Ectodermal cell (in vitro differentiated cells): ENCODE data around the gene GABRG3.

ENCODE experiments used
- H3K27ac ChIP-seq: 2 replicates; pipeline ENCODE4 v1.7.0; 2013; ENCODE audit warnings: mild to moderate bottlenecking, low read depth, low read length; ENCODE audit not compliant: insufficient read depth, poor library complexity, severe bottlenecking
- H3K27me3 ChIP-seq: 2 replicates; pipeline ENCODE4 v1.7.0; 2013; ENCODE audit warnings: mild to moderate bottlenecking, low read length; ENCODE audit not compliant: insufficient read depth, control insufficient read depth, poor library complexity, severe bottlenecking
- H3K36me3 ChIP-seq: one replicate; pipeline ENCODE4 v1.7.0; 2013; ENCODE audit warnings: low read length; ENCODE audit not compliant: control insufficient read depth, insufficient read depth
- H3K4me1 ChIP-seq: one replicate; pipeline ENCODE4 v1.7.0; 2013; ENCODE audit warnings: low read length; ENCODE audit not compliant: control insufficient read depth, insufficient read depth
- H3K4me3 ChIP-seq: 2 replicates; pipeline ENCODE4 v1.7.0; 2013; ENCODE audit warnings: low read depth, low read length, control low read depth; ENCODE audit not compliant: insufficient read depth
- H3K9me3 ChIP-seq: 2 replicates; pipeline ENCODE4 v1.7.0; 2013; ENCODE audit warnings: mild to moderate bottlenecking, low read length, moderate library complexity; ENCODE audit not compliant: control insufficient read depth
- WGBS, 2 experiments: methylation state at CpG; one replicate each; pipeline ENCODE4 v1.1.7; 2013; ENCODE audit warnings: missing lambda C conversion rate in 2 of 2; 5-methylcytosine and 5-hydroxymethylcytosine counted together

Gene GABRG3

GRCh38 chr15:27091270-27091940 lies 120.4 kb downstream of the GABRG3 start:
- no peaks in the 10 kb centered on the region for H3K9me3 ChIP-seq
- H3K27me3 ChIP-seq, result no peaks in the 10 kb centered on the region
- 91 to 92% methylated on average over 9 of the region's 9 CpGs for WGBS, 2 experiments
- H3K36me3 ChIP-seq, result no peaks in the 10 kb centered on the region
- H3K4me3 ChIP-seq, result no peak overlapping the region
- peaks cover 5% of the 10 kb centered on the region for H3K4me1 ChIP-seq
- no peak overlapping the region for H3K27ac ChIP-seq

GRCh38 chr15:27092390-27092789 lies 121.4 kb downstream of the GABRG3 start:
- Histone ChIP-seq H3K36me3 (no peaks in the 10 kb centered on the region), H3K27me3 (no peaks in the 10 kb centered on the region), H3K9me3 (no peaks in the 10 kb centered on the region), H3K27ac (no peak overlapping the region), H3K4me3 (no peak overlapping the region), H3K4me1 (no peaks in the 10 kb centered on the region)
- 88 to 90% methylated on average over 10 of the region's 10 CpGs for WGBS, 2 experiments

- H3K27ac ChIP-seq, result no peak overlapping the region
Measured at GRCh38 chr15:27094235-27094634, 123.3 kb downstream of the GABRG3 start.

GRCh38 chr15:27095886-27096624 lies 125.1 kb downstream of the GABRG3 start:
- 91 to 94% methylated on average over 8 of the region's 8 CpGs for WGBS, 2 experiments

More at GRCh38 chr15:27094235-27094634, 123.3 kb downstream of the GABRG3 start:
- Histone ChIP-seq H3K9me3 (no peaks in the 10 kb centered on the region), H3K4me1 (no peaks in the 10 kb centered on the region), H3K4me3 (no peak overlapping the region), H3K27me3 (no peaks in the 10 kb centered on the region), H3K36me3 (no peaks in the 10 kb centered on the region)
- WGBS, 2 experiments, result 92 to 98% methylated on average over 1 of the region's 1 CpG

GRCh38 chr15:27097506-27097905 lies 126.5 kb downstream of the GABRG3 start:
- H3K4me1 ChIP-seq, result no peaks in the 10 kb centered on the region
- no peaks in the 10 kb centered on the region for H3K36me3 ChIP-seq
- no peak overlapping the region for H3K4me3 ChIP-seq
- H3K27me3 ChIP-seq, result no peaks in the 10 kb centered on the region
- 86 to 88% methylated on average over 3 of the region's 3 CpGs for WGBS, 2 experiments
- H3K9me3 ChIP-seq, result no peaks in the 10 kb centered on the region
- H3K27ac ChIP-seq, result no peak overlapping the region

More at GRCh38 chr15:27095886-27096624, 125.1 kb downstream of the GABRG3 start:
- no peaks in the 10 kb centered on the region for H3K4me1 ChIP-seq
- no peaks in the 10 kb centered on the region for H3K36me3 ChIP-seq
- H3K27me3 ChIP-seq, result no peaks in the 10 kb centered on the region
- H3K9me3 ChIP-seq, result no peaks in the 10 kb centered on the region
- H3K27ac ChIP-seq, result no peak overlapping the region
- H3K4me3 ChIP-seq, result no peak overlapping the region

- H3K9me3 ChIP-seq, result no peaks in the 10 kb centered on the region
- WGBS, 2 experiments, result 88 to 90% methylated on average over 8 to 9 of the region's 9 CpGs
- no peak overlapping the region for H3K4me3 ChIP-seq
- H3K4me1 ChIP-seq, result no peaks in the 10 kb centered on the region
- H3K27me3 ChIP-seq, result no peaks in the 10 kb centered on the region
- no peak overlapping the region for H3K27ac ChIP-seq
- H3K36me3 ChIP-seq, result no peaks in the 10 kb centered on the region
Measured at GRCh38 chr15:27101982-27102381, 131.0 kb downstream of the GABRG3 start.

GRCh38 chr15:27111323-27111722 lies 140.3 kb downstream of the GABRG3 start:
- no peak overlapping the region for H3K4me3 ChIP-seq
- H3K36me3 ChIP-seq, result no peaks in the 10 kb centered on the region
- 90 to 96% methylated on average over 4 of the region's 4 CpGs for WGBS, 2 experiments

GRCh38 chr15:27114473-27114872 lies 143.5 kb downstream of the GABRG3 start:
- Histone ChIP-seq H3K27me3 (no peaks in the 10 kb centered on the region), H3K4me3 (no peak overlapping the region)
- WGBS, 2 experiments, result 96 to 100% methylated on average over 1 of the region's 1 CpG

More at GRCh38 chr15:27111323-27111722, 140.3 kb downstream of the GABRG3 start:
- Histone ChIP-seq H3K4me1 (no peaks in the 10 kb centered on the region), H3K27ac (no peak overlapping the region), H3K27me3 (no peaks in the 10 kb centered on the region), H3K9me3 (no peaks in the 10 kb centered on the region)

GRCh38 chr15:27119695-27120266 lies 148.8 kb downstream of the GABRG3 start:
- H3K36me3 ChIP-seq, result no peaks in the 10 kb centered on the region
- H3K9me3 ChIP-seq, result no peaks in the 10 kb centered on the region
- no peak overlapping the region for H3K4me3 ChIP-seq
- no peak overlapping the region for H3K27ac ChIP-seq
- H3K27me3 ChIP-seq, result no peaks in the 10 kb centered on the region
- H3K4me1 ChIP-seq, result peaks cover 6% of the 10 kb centered on the region
- WGBS, 2 experiments, result 88 to 93% methylated on average over 5 of the region's 5 CpGs

More at GRCh38 chr15:27114473-27114872, 143.5 kb downstream of the GABRG3 start:
- Histone ChIP-seq H3K27ac (no peak overlapping the region), H3K9me3 (no peaks in the 10 kb centered on the region), H3K4me1 (no peaks in the 10 kb centered on the region), H3K36me3 (no peaks in the 10 kb centered on the region)

- Histone ChIP-seq H3K27ac (no peak overlapping the region), H3K36me3 (no peaks in the 10 kb centered on the region), H3K4me3 (no peak overlapping the region), H3K9me3 (no peaks in the 10 kb centered on the region), H3K27me3 (no peaks in the 10 kb centered on the region), H3K4me1 (peaks cover 6% of the 10 kb centered on the region)
- WGBS, 2 experiments, result 90 to 100% methylated on average over 2 of the region's 2 CpGs
Measured at GRCh38 chr15:27121672-27122071, 150.7 kb downstream of the GABRG3 start.
